Camera-type eye (tissue), 1 donor: ENCODE results near the gene UBA6. TPM values are rescaled to one million over a fixed set of nuclear protein-coding genes. Genes with fewer than 3 reads are reported as not detected.

ENCODE experiments used
- total RNA-seq: library from RNA; depleted of rRNA; stranded (reverse); fragments of >200 nt; gene quantifications from one replicate; pipeline ENCODE4 v1.2.3, GENCODE V29; 2014

UBA6 gene
- total RNA-seq: 211 TPM

DNA sequence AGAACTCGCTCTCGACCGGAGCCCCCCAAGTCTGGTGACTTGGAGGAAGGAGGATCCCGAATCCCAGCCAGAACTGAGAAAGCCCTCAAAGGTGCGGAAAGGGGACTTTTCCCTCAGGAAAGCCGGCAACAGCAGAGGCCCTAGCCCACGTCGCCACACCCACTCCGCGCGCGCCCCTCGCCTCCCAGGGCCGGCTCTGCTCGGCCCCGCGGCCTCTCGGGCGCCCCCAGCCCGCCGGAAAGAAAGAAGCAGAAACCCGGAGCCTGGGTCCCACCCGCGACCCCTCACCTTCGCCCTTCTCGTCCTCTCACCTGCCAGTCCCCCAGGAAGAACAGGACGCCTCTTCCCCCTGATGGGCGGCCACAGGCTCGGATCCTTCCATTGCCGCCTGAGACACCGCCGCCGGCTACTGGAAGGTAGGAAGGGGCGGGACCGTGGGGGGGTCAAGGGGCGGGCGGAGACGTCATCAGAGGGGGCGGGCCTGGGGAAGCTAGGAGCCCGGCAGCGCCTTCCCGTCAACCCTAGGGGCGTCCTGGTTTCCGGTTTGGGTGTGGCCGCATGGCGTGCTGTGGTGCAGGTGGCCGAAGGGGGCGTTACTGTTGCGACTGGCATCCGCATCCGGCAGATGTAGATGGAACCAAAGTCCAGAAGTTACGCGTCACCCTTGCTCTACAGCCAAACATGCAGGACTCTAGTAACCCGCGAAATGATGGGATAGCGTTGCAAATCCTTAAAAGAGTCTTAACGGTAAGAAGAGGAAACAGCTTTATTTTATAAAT, at the start of gene UBA6:
Gene UBA6 (minus strand): TSS at position 418 of the 779 bp plus-strand sequence. CDS start 36 bp downstream, at position 382.

Other genes with a start within 250 kb of the UBA6 start
- 67.1 TPM for gene CENPC, start 155.7 kb downstream of the UBA6 start, total RNA-seq
- 0.44 TPM for gene STAP1, start 142.4 kb downstream of the UBA6 start, total RNA-seq
- 0.22 TPM for gene GNRHR, start 53.2 kb upstream of the UBA6 start, total RNA-seq
- gene TMPRSS11D, start 182.8 kb upstream of the UBA6 start, total RNA-seq: 0.71 TPM